A549 treated with dexamethasone at 1 μM for 4 hours (cell line): ENCODE measurements around the gene GLB1L3. TPM values are rescaled to one million over a fixed set of nuclear protein-coding genes. Genes with fewer than 3 reads are reported as not detected.

Source experiments
- total RNA-seq: library from RNA; stranded (reverse); fragments of 200-300 nt; extraction: Qiagen RNA extraction; gene quantifications from 5 replicates; pipeline ENCODE4 v1.2.3, GENCODE V29; 2022

GLB1L3 gene
- 0.02 to 0.04 TPM in 2 of 5 replicates, not detected in the others for total RNA-seq

DNA sequence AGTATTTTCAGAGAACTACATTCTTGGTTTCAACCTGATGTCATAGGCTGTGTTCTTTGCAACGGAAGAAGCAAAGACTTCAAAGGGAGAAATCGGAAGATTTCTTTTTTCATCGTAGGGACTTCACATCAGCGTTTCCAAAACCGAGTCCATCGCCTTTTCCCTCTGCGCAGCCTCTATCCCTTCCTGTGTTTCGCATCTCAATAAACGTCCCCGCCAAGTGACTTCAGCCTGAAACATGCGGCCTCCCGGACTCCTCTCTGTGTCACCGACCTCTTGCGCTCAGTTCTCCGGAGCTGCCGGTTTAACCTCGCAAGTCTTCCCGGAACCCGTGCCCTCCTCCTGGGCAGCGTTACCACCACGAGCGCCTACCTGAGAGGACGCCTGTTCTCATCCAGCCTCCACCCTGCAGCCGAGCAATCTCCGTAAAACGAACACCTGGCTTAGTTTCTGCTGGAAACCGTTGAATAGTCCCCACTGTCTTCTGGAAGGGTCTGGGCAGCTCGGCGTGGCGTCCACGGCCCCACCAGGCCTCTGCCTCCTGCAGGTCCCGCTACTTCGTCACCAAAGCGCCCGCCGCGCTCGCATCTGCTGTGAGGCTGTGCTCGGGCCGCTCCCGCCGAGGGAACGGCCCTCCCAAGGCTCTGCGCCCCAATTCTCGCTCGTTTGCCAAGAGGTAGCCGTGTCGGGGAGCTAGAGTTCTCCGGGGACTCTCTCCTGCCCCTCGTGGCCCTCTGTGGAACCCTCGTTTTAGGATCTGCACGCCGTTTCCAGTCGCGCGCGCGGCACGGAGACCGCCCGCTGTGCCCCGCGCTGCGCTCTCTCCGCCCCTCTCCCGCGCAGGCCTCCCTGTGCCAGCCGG is at the start of gene GLB1L3:
Gene GLB1L3, plus strand, starts transcription at position 846 of the 862 bp plus-strand sequence. CDS start 362 bp downstream, outside the sequence.

DNA sequence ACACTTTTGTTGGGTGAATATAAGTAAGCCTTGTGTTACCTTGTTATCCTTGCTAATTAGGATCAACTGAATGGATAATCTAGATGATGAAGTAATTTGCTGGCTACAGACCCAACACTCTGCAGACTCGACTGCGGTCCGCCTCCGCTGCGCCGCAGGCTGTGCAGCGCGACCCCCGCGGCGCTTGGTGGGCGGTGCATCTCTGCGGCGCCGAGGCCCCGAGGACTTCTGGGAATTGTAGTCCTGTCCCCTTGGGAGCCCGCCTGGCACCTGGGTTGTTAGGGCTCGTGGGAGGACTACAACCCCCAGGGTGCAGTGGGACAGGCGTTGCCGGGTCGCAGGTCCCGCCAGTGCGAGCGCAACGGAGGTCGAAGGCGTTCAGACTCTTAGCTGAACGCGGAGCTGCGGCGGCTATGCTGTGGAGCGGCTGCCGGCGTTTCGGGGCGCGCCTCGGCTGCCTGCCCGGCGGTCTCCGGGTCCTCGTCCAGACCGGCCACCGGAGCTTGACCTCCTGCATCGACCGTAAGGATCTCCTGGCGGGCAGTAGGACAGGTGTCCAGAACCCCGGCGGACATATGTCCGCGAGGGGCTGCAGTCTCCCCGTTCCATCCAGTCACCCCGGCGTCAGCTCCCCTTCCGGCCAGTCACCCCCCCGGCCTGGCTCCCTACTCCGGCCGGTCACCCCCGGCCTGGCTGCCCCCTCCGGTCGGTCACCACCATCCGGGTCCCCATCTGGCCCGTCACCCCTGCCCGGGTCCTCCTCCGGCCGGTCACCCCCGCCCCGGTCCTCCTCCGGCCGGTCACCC is 22.8 kb upstream of the GLB1L3 start, which contains the start of the genes ACAD8 and THYN1:
Gene ACAD8, plus strand, starts transcription at position 381 of the 806 bp plus-strand sequence. Its CDS starts 33 bp downstream, at position 414.
Gene THYN1, minus strand, starts transcription at position 165 of the 806 bp plus-strand sequence. CDS start 470 bp downstream, outside the sequence.

GRCh38 chr11:134331354-134332188 is 55.4 kb downstream of the GLB1L3 start, which contains the start of gene GLB1L2:
TSS of gene GLB1L2 (plus strand) at chr11:134331988. CDS start at chr11:134332062, 74 bp downstream.

Other genes starting within 250 kb of the GLB1L3 start
- 3.2 to 5.1 TPM (median 4.1 TPM) in 5 replicates for gene JAM3, start 207.3 kb upstream of the GLB1L3 start, total RNA-seq
- gene NCAPD3, start 52.4 kb upstream of the GLB1L3 start, total RNA-seq, result 15.6 to 25.5 TPM (median 22.0 TPM) in 5 replicates
- gene VPS26B, start 51.7 kb upstream of the GLB1L3 start, total RNA-seq, result 17.5 to 21.4 TPM (median 20.9 TPM) in 5 replicates
- gene THYN1, start 23.0 kb upstream of the GLB1L3 start, total RNA-seq, result 17.0 to 20.1 TPM (median 17.7 TPM) in 5 replicates
- gene ACAD8, start 22.8 kb upstream of the GLB1L3 start, total RNA-seq, result 7.6 to 8.5 TPM (median 8.1 TPM) in 5 replicates
- gene GLB1L2, start 55.6 kb downstream of the GLB1L3 start, total RNA-seq, result 1.4 to 2.2 TPM (median 2.0 TPM) in 5 replicates
- gene B3GAT1, start 135.9 kb downstream of the GLB1L3 start, total RNA-seq, result 0.03 TPM in 1 of 5 replicates, not detected in the others